Measurements from ENCODE around the gene THEM4.
A peak's percentile ranks its signal among the peaks of the same experiment; 100 is the strongest.
"Not testable (repeated sequence)": the region's sequence is repeated elsewhere in the genome, so short reads cannot be mapped to it uniquely, and the experiment has no call there.

The THEM4 gene

GRCh38 chr1:151888972-151889570 is 20.2 kb downstream of the THEM4 start:
- peak; percentile 24 to 34 for DNase-seq

DNA sequence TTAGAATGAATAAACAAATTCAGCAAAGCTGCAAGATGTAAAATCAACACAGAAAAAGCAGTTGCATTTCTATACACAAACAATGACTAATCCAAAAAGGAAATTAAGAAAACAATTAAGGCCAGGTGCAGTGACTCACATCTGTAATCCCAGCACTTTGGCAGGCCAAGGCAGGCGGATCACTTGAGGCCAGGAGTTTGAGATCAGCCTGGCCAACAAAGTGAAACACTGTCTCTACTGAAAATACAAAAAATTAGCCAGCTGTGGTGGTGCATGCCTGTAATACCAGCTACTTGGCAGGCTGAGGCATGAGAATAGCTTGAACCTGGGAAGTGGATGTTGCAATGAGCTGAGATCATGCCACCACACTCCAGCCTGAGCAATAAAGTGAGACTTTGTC is 22.3 kb downstream of the THEM4 start:
- DNase-seq: no peak

GRCh38 chr1:151885479-151885878 is 23.8 kb downstream of the THEM4 start:
- no peak for DNase-seq

GRCh38 chr1:151884879-151885278 is 24.4 kb downstream of the THEM4 start:
- not testable (repeated sequence) for DNase-seq

GRCh38 chr1:151884445-151884844 is 24.9 kb downstream of the THEM4 start:
- not testable (repeated sequence) for DNase-seq

- DNase-seq: not testable (repeated sequence)
Observed at GRCh38 chr1:151883898-151884297, 25.4 kb downstream of the THEM4 start.

- DNase-seq: not testable (repeated sequence)
Observed at GRCh38 chr1:151882918-151883317, 26.4 kb downstream of the THEM4 start.

- no peak for DNase-seq
Observed at GRCh38 chr1:151882466-151882865, 26.8 kb downstream of the THEM4 start.

- DNase-seq: no peak
Observed at GRCh38 chr1:151881479-151881878, 27.8 kb downstream of the THEM4 start.

- DNase-seq: no peak
Observed at GRCh38 chr1:151875419-151876097, 33.8 kb downstream of the THEM4 start.

DNA sequence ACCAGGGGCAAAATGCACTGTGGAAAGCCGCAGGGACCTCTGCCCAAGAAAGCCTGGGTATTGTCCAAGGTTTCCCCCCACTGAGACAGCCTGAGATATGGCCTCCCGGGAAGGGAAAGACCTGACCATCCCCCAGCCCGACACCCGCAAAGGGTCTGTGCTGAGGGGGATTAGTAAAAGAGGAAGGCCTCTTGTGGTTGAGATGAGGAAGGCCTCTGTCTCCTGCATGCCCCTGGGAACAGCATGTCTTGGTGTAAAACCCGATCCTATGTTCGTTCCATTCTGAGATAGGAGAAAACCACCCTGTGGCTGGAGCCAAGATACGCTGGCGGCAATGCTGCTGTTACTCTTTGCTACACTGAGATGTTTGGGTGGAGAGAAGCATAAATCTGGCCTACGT is 36.5 kb downstream of the THEM4 start:
- DNase-seq: not testable (repeated sequence)

- no peak for DNase-seq
Observed at GRCh38 chr1:151871284-151872030, 37.9 kb downstream of the THEM4 start.

GRCh38 chr1:151868486-151868885 is 40.8 kb downstream of the THEM4 start:
- DNase-seq: no peak

GRCh38 chr1:151867765-151868411 is 41.4 kb downstream of the THEM4 start:
- DNase-seq: no peak

GRCh38 chr1:151867321-151867720 is 42.0 kb downstream of the THEM4 start:
- DNase-seq: no peak

- no peak for DNase-seq
Observed at GRCh38 chr1:151864411-151864810, 44.9 kb downstream of the THEM4 start.

GRCh38 chr1:151862604-151863003 is 46.7 kb downstream of the THEM4 start:
- DNase-seq: no peak

GRCh38 chr1:151860504-151861187 is 48.7 kb downstream of the THEM4 start:
- no peak for DNase-seq

DNA sequence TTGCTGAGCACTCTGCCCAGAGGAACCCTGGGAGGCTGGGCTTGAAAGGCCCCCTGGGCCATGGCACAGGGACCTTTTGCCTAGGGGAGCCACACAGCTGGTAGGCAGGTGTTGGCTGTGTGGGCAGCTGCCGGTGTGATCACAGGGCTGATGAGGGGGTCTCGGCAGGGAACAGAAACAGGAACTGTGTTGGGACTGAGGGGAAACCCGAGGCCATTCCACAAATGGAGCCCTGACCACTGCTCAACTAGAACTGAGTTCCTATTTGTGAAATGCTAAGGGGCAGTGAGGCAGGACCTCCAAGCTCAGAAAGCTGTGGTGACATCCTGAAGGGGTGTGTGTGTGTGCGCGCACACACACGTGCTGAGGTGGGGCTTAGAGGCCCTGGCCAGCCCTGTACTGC is 49.4 kb downstream of the THEM4 start:
- DNase-seq: no peak

- DNase-seq: no peak
Observed at GRCh38 chr1:151858886-151859665, 50.2 kb downstream of the THEM4 start.

DNA sequence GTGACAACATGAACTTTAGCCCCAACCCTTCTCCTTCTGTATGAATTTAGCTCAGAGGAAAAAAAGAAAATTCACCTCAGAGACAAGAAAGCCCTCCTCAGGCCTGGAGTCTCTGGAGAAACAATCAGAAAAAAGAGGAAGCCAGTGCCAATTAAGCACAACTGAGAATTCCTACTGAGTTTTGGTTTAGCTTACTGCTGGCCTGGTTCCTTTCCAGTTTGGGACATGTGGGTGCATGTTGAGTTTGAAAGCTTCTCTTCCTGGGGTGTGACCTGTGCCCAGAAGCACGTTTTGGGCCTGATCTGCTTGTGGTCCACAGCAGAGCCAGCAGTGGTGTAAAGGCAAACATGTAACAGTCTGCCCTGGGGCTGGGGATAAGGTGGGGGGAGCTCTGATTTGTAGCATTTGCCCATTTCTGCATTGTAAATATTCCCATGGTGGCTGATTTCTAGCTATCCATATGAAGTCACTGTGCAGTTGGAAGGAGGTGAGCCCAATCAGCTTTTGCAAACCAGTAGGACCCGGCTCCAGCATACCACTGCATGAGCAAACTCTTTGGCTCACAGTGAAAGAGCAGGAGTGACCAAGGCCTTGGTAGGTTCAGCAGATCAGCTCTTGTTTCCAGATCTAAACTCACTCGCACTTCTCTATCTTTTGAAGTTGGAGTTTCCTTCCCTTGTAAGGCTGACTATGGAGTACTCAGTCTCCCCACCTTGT is 51.1 kb downstream of the THEM4 start:
- DNase-seq: no peak

Measured in SHP77 (cell line).